Thyroid gland (tissue), 4 donors: ENCODE measurements around the gene HHIP.

Experiments used
- CTCF ChIP-seq, 6 experiments: fragments of 200-600 bp in 3 of 6; fragments of 450-650 bp in 3 of 6; sonication (generic) in 3 of 6; IDR thresholded peaks; one replicate each; pipeline ENCODE4 v1.5.1; 2016 to 2019; ENCODE audit warnings: antibody characterized with exemption in 6 of 6, mild to moderate bottlenecking in 2 of 6, inconsistent platforms in 1 of 6, moderate library complexity in 1 of 6
- POLR2A ChIP-seq, 2 donors: fragments of 450-650 bp; IDR thresholded peaks; one replicate each; pipeline ENCODE4 v1.6.1; 2017; ENCODE audit warnings: antibody characterized with exemption in 2 of 2, mild to moderate bottlenecking in 2 of 2, moderate library complexity in 1 of 2

- TF ChIP-seq POLR2A (IDR thresholded peaks at IDR 0.05) (no peak), CTCF (IDR thresholded peaks at IDR 0.05) (no peak)
Observed at GRCh38 chr4:144658015-144658567, 12.1 kb downstream of the HHIP start.
